MM.1S (cell line): Measurements from ENCODE around the gene GREB1.

Experiments
- DNase-seq: peaks from one replicate; pipeline ENCODE4 v3.0.0-alpha.2; 2015
- H2AFZ ChIP-seq: fragments of 300-600 bp; sonication (generic); 2 replicates; pipeline ENCODE4 v1.6.0; 2016; ENCODE audit warnings: antibody characterized with exemption, low read length
- H3F3A ChIP-seq: fragments of 300-600 bp; sonication (generic); 2 replicates; pipeline ENCODE4 v1.6.1; 2016; ENCODE audit warnings: mild to moderate bottlenecking, antibody characterized with exemption, low read length, moderate library complexity, mixed read lengths; ENCODE audit not compliant: insufficient read depth
- H3K27ac ChIP-seq: fragments of 300-600 bp; sonication (generic); 2 replicates; pipeline ENCODE4 v1.5.1; 2016; ENCODE audit warnings: mild to moderate bottlenecking, low read length
- H3K27me3 ChIP-seq: fragments of 300-600 bp; sonication (generic); replicated peaks from 2 replicates; pipeline ENCODE4 v1.6.0; 2016; ENCODE audit warnings: low read length; ENCODE audit not compliant: insufficient read depth
- H3K36me3 ChIP-seq: fragments of 300-600 bp; sonication (generic); replicated peaks from 2 replicates; pipeline ENCODE4 v1.6.1; 2016; ENCODE audit warnings: mild to moderate bottlenecking, low read length, mixed read lengths; ENCODE audit not compliant: insufficient read depth
- H3K4me1 ChIP-seq: fragments of 300-600 bp; sonication (generic); 2 replicates; pipeline ENCODE4 v1.6.1; 2016; ENCODE audit warnings: low read length, mixed read lengths
- H3K4me2 ChIP-seq: fragments of 300-600 bp; sonication (generic); 2 replicates; pipeline ENCODE4 v1.6.0; 2016; ENCODE audit warnings: low read depth, low read length
- H3K4me3 ChIP-seq: fragments of 300-600 bp; sonication (generic); 2 replicates; pipeline ENCODE4 v1.5.1; 2016; ENCODE audit warnings: low read length, mixed read lengths
- H3K79me2 ChIP-seq: fragments of 300-600 bp; sonication (generic); 2 replicates; pipeline ENCODE4 v1.6.1; 2016; ENCODE audit warnings: mixed run types, low read length, mixed read lengths
- H3K9ac ChIP-seq: fragments of 300-600 bp; sonication (generic); 2 replicates; pipeline ENCODE4 v1.6.1; 2016; ENCODE audit warnings: low read length, mixed read lengths
- H3K9me2 ChIP-seq: fragments of 300-600 bp; sonication (generic); replicated peaks from 2 replicates; pipeline ENCODE4 v1.6.1; 2016; ENCODE audit warnings: mild to moderate bottlenecking, low read length, mixed read lengths; ENCODE audit not compliant: insufficient read depth
- H3K9me3 ChIP-seq: fragments of 300-600 bp; sonication (generic); replicated peaks from 2 replicates; pipeline ENCODE4 v1.6.1; 2016; ENCODE audit warnings: mild to moderate bottlenecking, low read length, mixed read lengths; ENCODE audit not compliant: insufficient read depth
- H4K20me1 ChIP-seq: fragments of 300-600 bp; sonication (generic); 2 replicates; pipeline ENCODE4 v1.6.1; 2016; ENCODE audit warnings: mild to moderate bottlenecking, low read length, moderate library complexity, mixed read lengths; ENCODE audit not compliant: insufficient read depth
- EZH2 ChIP-seq: fragments of 300-600 bp; sonication (generic); optimal IDR thresholded peaks from 2 replicates; pipeline ENCODE3; 2017; ENCODE audit warnings: low read depth, mild to moderate bottlenecking, antibody characterized with exemption, low read length, mixed read lengths
- EZH2phosphoT487 ChIP-seq: fragments of 300-600 bp; sonication (generic); IDR thresholded peaks from 2 replicates; pipeline ENCODE4 v1.6.1; 2018; ENCODE audit warnings: antibody characterized with exemption, low read length
- TF ChIP-seq, protein P1 (sequence below): fragments of 300-600 bp; sonication (generic); IDR thresholded peaks from 2 replicates; pipeline ENCODE4 v1.5.1; 2016; ENCODE audit warnings: antibody characterized with exemption, low read length, mixed read lengths

Gene GREB1

DNA sequence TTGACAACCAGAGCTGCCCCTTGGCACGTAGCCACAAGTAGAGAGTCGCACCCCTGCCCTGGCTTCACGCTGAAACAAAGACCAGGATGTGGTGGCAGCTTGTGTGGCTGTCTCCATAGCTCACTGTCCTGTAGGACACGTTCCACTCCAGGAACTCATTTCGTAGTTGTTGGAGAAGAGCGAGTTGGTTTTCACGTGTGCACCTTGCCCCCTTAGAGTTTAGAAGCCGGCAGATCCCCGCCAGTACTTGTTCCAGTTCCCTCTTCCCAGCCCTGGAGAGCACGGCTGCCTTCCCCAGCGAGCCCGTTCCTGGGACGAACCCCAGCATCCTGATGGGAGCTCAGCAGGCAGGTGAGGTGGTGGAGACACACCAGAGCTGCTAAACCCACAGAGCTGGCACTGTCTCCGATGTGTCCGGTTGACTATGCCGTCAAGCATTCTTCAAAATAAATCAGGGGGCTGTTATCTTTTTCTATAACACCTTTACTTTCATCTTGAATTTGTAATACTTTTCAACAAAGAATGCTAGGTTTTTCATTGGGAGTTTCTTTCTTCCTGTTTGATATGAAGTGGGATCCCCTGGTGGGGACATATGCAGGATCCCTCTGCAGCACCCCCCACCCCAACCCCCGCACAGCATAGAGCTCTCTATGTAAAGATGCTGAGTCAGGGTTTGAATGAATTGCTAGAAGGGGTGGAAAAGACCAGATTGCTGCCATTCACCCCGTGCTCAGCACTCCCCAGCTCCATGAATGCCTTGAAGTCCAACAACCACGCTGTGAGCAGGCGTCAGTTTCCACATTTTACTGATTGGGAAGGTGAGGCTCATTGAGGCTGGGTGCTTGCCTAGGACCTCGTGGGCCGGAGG lies 44.5 kb downstream of the GREB1 start:
- TF ChIP-seq EZH2 = no peak
- TF ChIP-seq EZH2phosphoT487 = no peak
- TF ChIP-seq, protein P1, sequence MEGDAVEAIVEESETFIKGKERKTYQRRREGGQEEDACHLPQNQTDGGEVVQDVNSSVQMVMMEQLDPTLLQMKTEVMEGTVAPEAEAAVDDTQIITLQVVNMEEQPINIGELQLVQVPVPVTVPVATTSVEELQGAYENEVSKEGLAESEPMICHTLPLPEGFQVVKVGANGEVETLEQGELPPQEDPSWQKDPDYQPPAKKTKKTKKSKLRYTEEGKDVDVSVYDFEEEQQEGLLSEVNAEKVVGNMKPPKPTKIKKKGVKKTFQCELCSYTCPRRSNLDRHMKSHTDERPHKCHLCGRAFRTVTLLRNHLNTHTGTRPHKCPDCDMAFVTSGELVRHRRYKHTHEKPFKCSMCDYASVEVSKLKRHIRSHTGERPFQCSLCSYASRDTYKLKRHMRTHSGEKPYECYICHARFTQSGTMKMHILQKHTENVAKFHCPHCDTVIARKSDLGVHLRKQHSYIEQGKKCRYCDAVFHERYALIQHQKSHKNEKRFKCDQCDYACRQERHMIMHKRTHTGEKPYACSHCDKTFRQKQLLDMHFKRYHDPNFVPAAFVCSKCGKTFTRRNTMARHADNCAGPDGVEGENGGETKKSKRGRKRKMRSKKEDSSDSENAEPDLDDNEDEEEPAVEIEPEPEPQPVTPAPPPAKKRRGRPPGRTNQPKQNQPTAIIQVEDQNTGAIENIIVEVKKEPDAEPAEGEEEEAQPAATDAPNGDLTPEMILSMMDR = no peak
- H3K27ac ChIP-seq = no peak overlapping the region
- no peak overlapping the region for H3K4me3 ChIP-seq
- no peaks in the 10 kb centered on the region for H3F3A ChIP-seq
- H3K27me3 ChIP-seq = no peaks in the 10 kb centered on the region
- H3K9me2 ChIP-seq = no peaks in the 10 kb centered on the region
- H4K20me1 ChIP-seq = no peaks in the 10 kb centered on the region
- no peak overlapping the region for H3K4me2 ChIP-seq
- H3K36me3 ChIP-seq = no peaks in the 10 kb centered on the region
- no peaks in the 10 kb centered on the region for H3K4me1 ChIP-seq
- DNase-seq = no peak
- H2AFZ ChIP-seq = no peak overlapping the region
- H3K79me2 ChIP-seq = no peaks in the 10 kb centered on the region
- no peak overlapping the region for H3K9ac ChIP-seq
- H3K9me3 ChIP-seq = no peaks in the 10 kb centered on the region

DNA sequence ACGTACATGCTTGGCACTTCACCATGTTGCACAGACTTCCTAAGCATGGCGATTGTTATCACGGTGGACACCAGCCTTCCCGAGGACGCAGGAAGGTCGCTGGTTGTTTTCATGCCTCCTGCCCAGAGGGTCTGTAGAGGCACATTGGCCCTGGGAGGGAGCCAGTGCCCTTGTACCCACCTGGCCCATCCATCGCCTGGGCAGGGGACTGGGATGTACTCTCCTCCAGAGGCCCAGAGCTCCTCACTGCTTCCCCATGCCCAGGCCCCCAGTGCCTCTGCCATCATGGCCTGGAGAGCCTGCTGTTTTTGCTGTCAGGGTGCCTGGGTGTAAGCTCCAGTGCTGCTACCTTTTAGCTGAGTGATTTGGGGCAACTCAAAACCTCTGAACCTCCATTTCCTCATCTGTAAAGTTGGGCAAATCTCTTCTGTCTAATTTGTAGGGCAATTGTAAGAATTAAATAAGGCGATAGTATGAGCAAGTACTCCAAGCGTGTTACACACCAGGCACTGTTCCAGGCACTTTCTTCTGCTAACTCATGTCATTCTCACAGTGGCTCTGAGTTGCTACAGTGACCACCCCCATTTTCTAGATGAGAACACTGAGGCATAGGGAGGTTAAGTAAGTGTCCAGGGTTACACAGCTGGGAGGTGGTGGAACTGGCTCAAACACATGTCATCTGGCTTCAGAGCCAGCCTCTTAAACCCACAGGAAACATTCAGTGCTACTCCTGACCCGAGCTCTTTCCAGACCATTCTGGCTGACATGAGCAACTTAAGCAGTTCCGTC lies 45.3 kb downstream of the GREB1 start:
- TF ChIP-seq EZH2 = no peak
- TF ChIP-seq EZH2phosphoT487 = no peak
- TF ChIP-seq, protein P1 = no peak
- Histone ChIP-seq H3K4me2 (no peak overlapping the region), H3K27ac (no peak overlapping the region)

DNA sequence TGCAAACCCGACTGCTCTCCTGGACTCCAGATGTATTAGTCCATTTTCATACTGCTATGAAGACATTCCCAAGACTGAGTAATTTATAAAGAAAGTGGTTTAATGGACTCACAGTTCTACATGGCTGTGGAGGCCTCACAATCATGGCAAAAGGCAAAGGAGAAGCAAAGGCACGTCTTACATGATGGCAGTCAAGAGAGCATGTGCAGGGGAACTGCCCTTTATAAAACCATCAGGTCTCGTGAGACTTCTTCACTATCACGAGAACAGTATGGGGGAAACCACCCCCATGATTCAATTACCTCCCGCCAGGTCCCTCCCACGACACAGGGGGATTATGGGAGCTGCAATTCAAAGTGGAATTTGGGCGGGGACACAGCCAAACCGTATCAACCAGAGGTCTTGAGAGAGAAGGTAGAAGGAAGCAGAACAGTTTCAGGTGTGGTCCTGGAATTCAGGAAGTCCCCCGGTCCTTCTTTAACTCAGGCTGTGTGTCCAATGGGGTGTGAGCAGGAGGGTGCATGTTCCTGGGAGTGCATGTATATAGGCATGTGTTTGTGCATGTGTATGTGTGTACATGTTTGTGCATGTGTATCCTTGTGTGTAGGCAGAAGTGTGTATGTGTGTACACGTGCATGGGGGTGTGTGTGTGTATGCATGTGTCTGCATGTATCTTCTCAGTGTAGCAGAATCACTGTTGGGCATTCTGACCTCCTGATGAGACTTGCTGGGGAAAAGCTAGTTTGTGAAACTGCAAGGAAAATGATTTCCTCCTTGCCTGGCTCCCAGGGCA lies 46.2 kb downstream of the GREB1 start:
- Histone ChIP-seq H2AFZ (no peak overlapping the region), H3K9me3 (no peaks in the 10 kb centered on the region), H3K4me1 (no peaks in the 10 kb centered on the region), H4K20me1 (no peaks in the 10 kb centered on the region), H3K9ac (no peak overlapping the region), H3K4me2 (no peak overlapping the region), H3K79me2 (no peaks in the 10 kb centered on the region), H3K9me2 (no peaks in the 10 kb centered on the region), H3K27me3 (no peaks in the 10 kb centered on the region), H3K4me3 (no peak overlapping the region), H3K27ac (no peak overlapping the region), H3F3A (no peaks in the 10 kb centered on the region), H3K36me3 (no peaks in the 10 kb centered on the region)
- no peak for TF ChIP-seq EZH2phosphoT487
- TF ChIP-seq, protein P1 = no peak
- DNase-seq = no peak

More for the DNA sequence above, 45.3 kb downstream of the GREB1 start:
- Histone ChIP-seq H3K9ac (no peak overlapping the region), H3K36me3 (no peaks in the 10 kb centered on the region), H3K27me3 (no peaks in the 10 kb centered on the region), H3F3A (no peaks in the 10 kb centered on the region), H3K9me2 (no peaks in the 10 kb centered on the region), H3K79me2 (no peaks in the 10 kb centered on the region), H4K20me1 (no peaks in the 10 kb centered on the region), H3K4me3 (no peak overlapping the region), H3K9me3 (no peaks in the 10 kb centered on the region), H3K4me1 (no peaks in the 10 kb centered on the region), H2AFZ (no peak overlapping the region)
- no peak for DNase-seq
